GM12801 (cell line): ENCODE data around the gene TMED6.

ENCODE experiments used
- CTCF ChIP-seq: IDR thresholded peaks from one replicate; pipeline ENCODE4 v1.5.1; 2011; ENCODE audit warnings: control low read depth; ENCODE audit not compliant: insufficient read length; ENCODE audit errors: extremely low read depth

The TMED6 gene

GRCh38 chr16:69307856-69308255, 43.7 kb downstream of the TMED6 start:
- TF ChIP-seq CTCF: no peak

GRCh38 chr16:69307091-69307490, 44.5 kb downstream of the TMED6 start:
- no peak for TF ChIP-seq CTCF

GRCh38 chr16:69306031-69306430, 45.6 kb downstream of the TMED6 start:
- TF ChIP-seq CTCF: no peak

- TF ChIP-seq CTCF: no peak
Observed at GRCh38 chr16:69302301-69302700, 49.3 kb downstream of the TMED6 start.

GRCh38 chr16:69301861-69302260, 49.7 kb downstream of the TMED6 start:
- TF ChIP-seq CTCF: no peak

- TF ChIP-seq CTCF: no peak
Observed at GRCh38 chr16:69301187-69301586, 50.4 kb downstream of the TMED6 start.

- no peak for TF ChIP-seq CTCF
Observed at GRCh38 chr16:69298261-69298660, 53.3 kb downstream of the TMED6 start.

GRCh38 chr16:69294051-69294450, 57.5 kb downstream of the TMED6 start:
- no peak for TF ChIP-seq CTCF
